Keratinocyte (primary cell): ENCODE measurements around the gene AGXT2. TPM values are rescaled to one million over a fixed set of nuclear protein-coding genes. Genes with fewer than 3 reads are reported as not detected.

ENCODE experiments used
- DNase-seq: peaks from one replicate; pipeline ENCODE4 v3.0.0-alpha.2; 2011; ENCODE audit warnings: low read depth, missing footprints, low spot score
- FAIRE-seq: peaks from 2 replicates; lab custom pipeline; 2011; peaks lifted over from hg19 to GRCh38; lab: Jason Lieb, UNC
- H2AFZ ChIP-seq: 2 replicates; pipeline ENCODE4 v1.6.0; 2012; ENCODE audit warnings: low read length, control low read depth, inconsistent platforms; ENCODE audit not compliant: control insufficient read depth
- H3K27ac ChIP-seq: 2 replicates; pipeline ENCODE4 v1.5.1; 2011; ENCODE audit warnings: low read length; ENCODE audit not compliant: control insufficient read depth, insufficient read depth
- H3K27me3 ChIP-seq: 3 replicates; pipeline ENCODE4 v1.6.0; 2011; ENCODE audit warnings: low read length; ENCODE audit not compliant: control insufficient read depth, insufficient read depth; ENCODE audit errors: extremely low read depth
- H3K36me3 ChIP-seq, 2 experiments: 2 replicates in 1 of 2; 3 replicates in 1 of 2; pipeline ENCODE4 v1.5.1; 2011; ENCODE audit warnings: low read length in 2 of 2, mild to moderate bottlenecking in 1 of 2; ENCODE audit not compliant: control insufficient read depth in 2 of 2, insufficient read depth in 2 of 2; ENCODE audit errors: extremely low read depth in 1 of 2
- H3K4me1 ChIP-seq: 3 replicates; pipeline ENCODE4 v1.5.1; 2011; ENCODE audit warnings: low read length; ENCODE audit not compliant: control insufficient read depth, insufficient read depth; ENCODE audit errors: extremely low read depth
- H3K4me2 ChIP-seq: 3 replicates; pipeline ENCODE4 v1.6.0; 2011; ENCODE audit warnings: low read depth, low read length; ENCODE audit not compliant: control insufficient read depth, insufficient read depth; ENCODE audit errors: extremely low read depth
- H3K4me3 ChIP-seq, 3 experiments: fragments of 200-600 bp in 1 of 3; sonication (generic) in 1 of 3; 2 replicates in 2 of 3; 3 replicates in 1 of 3; pipeline ENCODE4 v1.5.1; 2011 to 2016; ENCODE audit warnings: low read length in 3 of 3, mild to moderate bottlenecking in 3 of 3, control low read depth in 2 of 3, inconsistent platforms in 1 of 3, low read depth in 1 of 3, mixed read lengths in 1 of 3, mixed run types in 1 of 3, moderate library complexity in 1 of 3; ENCODE audit not compliant: control insufficient read depth in 2 of 3, insufficient read depth in 2 of 3; ENCODE audit errors: extremely low read depth in 1 of 3
- H3K79me2 ChIP-seq: 2 replicates; pipeline ENCODE4 v1.6.0; 2012; ENCODE audit warnings: low read length; ENCODE audit not compliant: control insufficient read depth, insufficient read depth
- H3K9ac ChIP-seq: 3 replicates; pipeline ENCODE4 v1.6.0; 2011; ENCODE audit warnings: low read length; ENCODE audit not compliant: control insufficient read depth, insufficient read depth; ENCODE audit errors: extremely low read depth
- H3K9me1 ChIP-seq: 3 replicates; pipeline ENCODE4 v1.6.0; 2011; ENCODE audit warnings: low read length; ENCODE audit not compliant: control insufficient read depth, insufficient read depth; ENCODE audit errors: extremely low read depth
- H3K9me3 ChIP-seq: 2 replicates; pipeline ENCODE4 v1.5.1; 2012; ENCODE audit warnings: low read depth, low read length; ENCODE audit not compliant: control insufficient read depth
- H4K20me1 ChIP-seq: 3 replicates; pipeline ENCODE4 v1.6.0; 2011; ENCODE audit warnings: low read length; ENCODE audit not compliant: control insufficient read depth, insufficient read depth; ENCODE audit errors: extremely low read depth
- EZH2 ChIP-seq: IDR thresholded peaks from one replicate; pipeline ENCODE4 v1.6.1; 2012; ENCODE audit warnings: inconsistent platforms, mild to moderate bottlenecking, low read length, moderate library complexity
- dilution Hi-C: fragments of 300-500 bp; cut with MboI; formaldehyde crosslinking; loops from one replicate; pipeline ENCODE4 v1.7.0; 2020; ENCODE audit warnings: low sequenced_read_pairs; ENCODE audit not compliant: extremely low pct_ligation_motif_present
- polyA plus RNA-seq, 5 experiments: library from polyadenylated mRNA; depleted of rRNA in 3 of 5; stranded (reverse) in 3 of 5; stranded (forward) in 1 of 5; unstranded in 1 of 5; fragments of >200 nt; gene quantifications; 1 replicate in 1 of 5; 2 replicates in 3 of 5; 3 replicates in 1 of 5; pipeline versions ENCODE4 v1.2.1 to v1.2.3, GENCODE V29; 2011 to 2012; ENCODE audit warnings: missing spikeins in 2 of 5, low read depth in 1 of 5, low replicate concordance in 1 of 5
- TF ChIP-seq, protein P1 (sequence below), 3 experiments: IDR thresholded peaks in 1 of 3; conservative IDR thresholded peaks in 1 of 3; optimal IDR thresholded peaks in 1 of 3; 2 replicates in 2 of 3; 3 replicates in 1 of 3; pipeline versions ENCODE3 to v1.5.1; 2011; ENCODE audit warnings: low read length in 3 of 3, mild to moderate bottlenecking in 3 of 3, moderate library complexity in 2 of 3, control low read depth in 1 of 3, inconsistent platforms in 1 of 3; ENCODE audit not compliant: insufficient read depth in 2 of 3; ENCODE audit errors: extremely low read depth in 1 of 3

Gene AGXT2
- polyA plus RNA-seq, 1 donor (not counting 4 experiments of a cell fraction or from before 2014, with no cell fraction given): not detected

DNA sequence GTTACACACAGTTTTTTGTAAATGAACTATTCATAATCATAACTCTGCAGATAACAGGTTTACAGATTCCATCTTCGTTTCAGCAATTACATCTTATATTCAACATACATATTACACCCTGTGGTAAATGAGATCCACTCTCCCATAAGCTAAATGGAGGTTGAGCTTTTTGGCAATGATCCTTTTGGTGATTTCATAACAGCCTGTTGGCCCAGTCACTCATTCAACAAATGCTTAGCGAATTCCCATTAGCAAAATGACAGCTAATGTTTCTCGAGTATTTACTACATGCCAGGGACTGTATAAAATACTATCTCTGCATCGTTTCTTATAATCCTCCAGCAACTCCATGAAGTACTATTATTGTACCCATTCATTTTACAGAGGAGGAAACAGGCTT is 25.4 kb upstream of the AGXT2 start:
- Histone ChIP-seq H3K9ac (no peak overlapping the region), H2AFZ (no peak overlapping the region), H4K20me1 (no peaks in the 10 kb centered on the region), H3K4me3 (no peak overlapping the region), H3K27me3 (no peaks in the 10 kb centered on the region), H3K4me2 (no peak overlapping the region), H3K79me2 (no peaks in the 10 kb centered on the region), H3K9me3 (no peaks in the 10 kb centered on the region), H3K36me3 (no peaks in the 10 kb centered on the region), H3K4me1 (no peaks in the 10 kb centered on the region), H3K27ac (no peak overlapping the region), H3K9me1 (no peaks in the 10 kb centered on the region)
- TF ChIP-seq, protein P1, sequence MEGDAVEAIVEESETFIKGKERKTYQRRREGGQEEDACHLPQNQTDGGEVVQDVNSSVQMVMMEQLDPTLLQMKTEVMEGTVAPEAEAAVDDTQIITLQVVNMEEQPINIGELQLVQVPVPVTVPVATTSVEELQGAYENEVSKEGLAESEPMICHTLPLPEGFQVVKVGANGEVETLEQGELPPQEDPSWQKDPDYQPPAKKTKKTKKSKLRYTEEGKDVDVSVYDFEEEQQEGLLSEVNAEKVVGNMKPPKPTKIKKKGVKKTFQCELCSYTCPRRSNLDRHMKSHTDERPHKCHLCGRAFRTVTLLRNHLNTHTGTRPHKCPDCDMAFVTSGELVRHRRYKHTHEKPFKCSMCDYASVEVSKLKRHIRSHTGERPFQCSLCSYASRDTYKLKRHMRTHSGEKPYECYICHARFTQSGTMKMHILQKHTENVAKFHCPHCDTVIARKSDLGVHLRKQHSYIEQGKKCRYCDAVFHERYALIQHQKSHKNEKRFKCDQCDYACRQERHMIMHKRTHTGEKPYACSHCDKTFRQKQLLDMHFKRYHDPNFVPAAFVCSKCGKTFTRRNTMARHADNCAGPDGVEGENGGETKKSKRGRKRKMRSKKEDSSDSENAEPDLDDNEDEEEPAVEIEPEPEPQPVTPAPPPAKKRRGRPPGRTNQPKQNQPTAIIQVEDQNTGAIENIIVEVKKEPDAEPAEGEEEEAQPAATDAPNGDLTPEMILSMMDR (optimal IDR thresholded peaks at IDR 0.05 in 1 of 3, IDR thresholded peaks at IDR 0.05 in 1 of 3, conservative IDR thresholded peaks at IDR 0.05 in 1 of 3; ENCODE audit: extremely low read depth in 1 of 3, insufficient read depth in 2 of 3, low read length in 3 of 3): no peak
- no peak for TF ChIP-seq EZH2
- FAIRE-seq (no peak), DNase-seq (no peak)
- dilution Hi-C loops: no loop called here

DNA sequence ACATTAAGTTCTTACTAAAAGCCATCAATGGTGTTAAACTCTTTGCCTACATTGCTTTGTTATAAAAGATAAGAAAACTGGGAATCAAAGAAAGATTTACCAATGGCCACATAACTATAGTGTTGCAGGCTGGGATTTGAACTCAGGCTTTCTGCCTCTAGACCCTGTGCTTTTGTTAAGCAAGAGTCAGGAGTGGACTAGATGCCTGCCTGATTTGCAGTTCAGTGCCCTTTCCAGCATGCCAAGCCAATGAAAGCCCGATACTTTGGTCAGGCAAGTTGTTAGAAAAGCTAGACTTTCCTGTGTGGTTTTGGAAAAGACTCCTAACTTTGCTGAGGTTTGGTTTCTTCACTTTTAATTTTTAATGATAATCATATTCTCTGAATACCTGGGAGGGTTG is 21.4 kb upstream of the AGXT2 start:
- DNase-seq (no peak), FAIRE-seq (no peak)
- Histone ChIP-seq H3K36me3 (no peaks in the 10 kb centered on the region), H3K27me3 (no peaks in the 10 kb centered on the region), H2AFZ (no peak overlapping the region), H4K20me1 (no peaks in the 10 kb centered on the region), H3K4me3 (no peak overlapping the region), H3K9me3 (no peaks in the 10 kb centered on the region), H3K9ac (no peak overlapping the region), H3K9me1 (no peaks in the 10 kb centered on the region), H3K4me2 (no peak overlapping the region), H3K4me1 (no peaks in the 10 kb centered on the region), H3K79me2 (no peaks in the 10 kb centered on the region), H3K27ac (no peak overlapping the region)
- dilution Hi-C loops: no loop called here
- TF ChIP-seq EZH2: no peak
- TF ChIP-seq, protein P1 (optimal IDR thresholded peaks at IDR 0.05 in 1 of 3, IDR thresholded peaks at IDR 0.05 in 1 of 3, conservative IDR thresholded peaks at IDR 0.05 in 1 of 3; ENCODE audit: extremely low read depth in 1 of 3, insufficient read depth in 2 of 3, low read length in 3 of 3): no peak
